ENCODE data around the gene SYT7.

DNA sequence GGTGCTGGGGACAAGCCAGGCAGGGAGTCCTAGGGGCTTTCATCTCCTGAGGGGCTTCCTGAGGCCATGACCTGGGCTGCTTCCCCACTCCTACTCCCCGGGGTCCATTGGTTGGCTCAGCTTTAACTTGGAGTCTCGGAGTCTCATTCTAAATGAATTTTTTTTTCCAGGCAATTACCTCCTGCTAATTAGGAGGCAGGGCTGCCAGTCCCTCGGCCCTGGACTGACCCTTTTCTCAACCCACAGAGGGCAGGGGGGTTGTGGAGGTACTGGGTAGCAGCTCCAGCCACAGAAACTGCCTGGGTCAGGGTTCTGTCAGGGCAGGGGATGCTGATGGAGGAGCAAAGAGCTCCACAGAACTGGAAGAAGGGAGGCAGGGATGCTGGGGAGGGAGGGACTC lies 11.9 kb downstream of the SYT7 start:
- TF ChIP-seq CTCF (IDR thresholded peaks at IDR 0.05) (no peak), POLR2A (IDR thresholded peaks at IDR 0.05) (no peak)
